GM08714 (cell line): ENCODE data around the gene KEL.

Source experiments
- H3K4me3 ChIP-seq: fragments of 200-500 bp; sonication (Bioruptor generic); 2 replicates; pipeline ENCODE4 v1.5.1; 2014; ENCODE audit warnings: mild to moderate bottlenecking, low read length, inconsistent platforms
- ZNF274 ChIP-seq: IDR thresholded peaks from 2 replicates; pipeline ENCODE4 v1.6.1; 2012; ENCODE audit warnings: mild to moderate bottlenecking, low read depth, low read length

Gene KEL

GRCh38 chr7:142927085-142927745 is 34.9 kb downstream of the KEL start:
- no peak for TF ChIP-seq ZNF274
- H3K4me3 ChIP-seq, result no peak overlapping the region

DNA sequence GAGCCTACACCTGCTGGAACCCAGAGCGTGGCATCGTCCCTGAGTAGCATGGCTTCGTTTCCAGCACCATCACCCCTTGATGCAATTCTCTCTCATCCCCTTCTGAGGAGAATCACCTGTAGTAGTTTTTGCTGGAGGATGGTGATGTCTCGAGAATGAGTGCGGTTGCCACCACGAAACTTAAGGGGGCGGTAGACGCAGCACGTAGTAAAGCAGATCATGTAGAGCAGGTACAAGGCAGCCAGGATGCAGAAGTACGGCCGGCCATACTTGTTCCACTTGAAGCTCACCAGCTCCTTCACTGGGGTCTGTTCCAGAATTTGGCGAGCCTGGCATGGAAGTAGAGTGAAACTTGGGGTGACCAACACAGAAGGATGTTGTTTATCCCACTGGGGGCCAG is 36.8 kb downstream of the KEL start:
- no peak overlapping the region for H3K4me3 ChIP-seq
- no peak for TF ChIP-seq ZNF274

DNA sequence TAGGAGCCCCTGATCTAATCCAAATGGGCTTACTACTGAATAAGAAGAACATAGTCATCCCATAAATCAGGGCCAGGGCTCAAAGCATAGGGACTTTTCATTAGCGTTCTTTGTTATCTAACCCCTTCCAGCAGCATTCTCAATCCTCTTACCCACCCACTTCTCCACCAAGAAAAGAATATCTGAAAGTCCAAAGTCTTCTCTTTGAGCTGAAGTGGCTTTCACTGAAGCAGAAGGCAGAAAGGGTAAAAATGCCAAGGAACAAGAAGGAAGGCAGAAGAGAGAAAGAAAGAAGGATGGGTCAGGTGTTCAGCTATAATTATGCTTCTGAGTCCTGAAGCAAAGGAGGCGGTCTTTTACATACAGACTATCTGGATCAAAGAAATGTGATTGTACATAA is 38.8 kb downstream of the KEL start:
- no peak for TF ChIP-seq ZNF274
- H3K4me3 ChIP-seq, result no peak overlapping the region

DNA sequence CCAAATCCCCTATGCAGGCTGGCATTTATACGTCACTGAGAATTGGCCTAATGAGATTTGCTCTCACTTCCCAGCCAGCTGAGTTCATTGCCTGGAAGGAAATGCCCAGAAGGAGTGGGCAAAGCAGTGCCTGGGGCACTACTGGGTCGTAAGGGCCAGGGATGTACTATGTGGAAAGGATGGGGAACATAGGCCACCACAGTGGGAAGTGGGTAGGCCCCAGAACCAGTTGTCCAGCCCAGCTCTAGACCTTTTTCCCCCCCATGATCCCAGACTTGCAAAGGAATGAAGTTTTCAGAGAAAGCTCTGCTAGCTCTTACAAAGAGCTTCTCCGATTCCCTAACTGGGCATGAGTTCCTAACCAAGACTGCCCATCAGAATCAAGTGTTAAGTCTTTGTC is 42.5 kb downstream of the KEL start:
- H3K4me3 ChIP-seq, result no peak overlapping the region
- TF ChIP-seq ZNF274, result no peak

DNA sequence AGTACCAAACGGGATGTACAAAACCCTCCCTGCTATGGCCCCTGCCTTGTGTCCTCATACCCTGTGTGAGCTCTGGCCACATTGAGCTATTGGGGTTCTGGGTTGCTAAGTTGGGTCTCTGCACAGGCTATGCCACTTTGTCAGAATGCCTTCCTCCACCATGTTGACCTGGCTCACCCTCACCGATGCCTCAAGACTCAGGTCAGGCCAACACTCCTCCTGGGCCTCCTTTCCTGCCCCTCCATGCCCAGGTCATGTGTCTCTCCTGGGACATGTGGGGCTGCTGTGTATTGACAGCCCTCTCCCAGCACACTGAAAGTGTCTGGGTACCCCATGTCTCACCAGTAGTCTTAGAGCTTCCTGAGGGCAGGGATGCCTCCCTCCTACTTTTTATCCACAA is 43.3 kb downstream of the KEL start:
- no peak overlapping the region for H3K4me3 ChIP-seq
- TF ChIP-seq ZNF274, result no peak

DNA sequence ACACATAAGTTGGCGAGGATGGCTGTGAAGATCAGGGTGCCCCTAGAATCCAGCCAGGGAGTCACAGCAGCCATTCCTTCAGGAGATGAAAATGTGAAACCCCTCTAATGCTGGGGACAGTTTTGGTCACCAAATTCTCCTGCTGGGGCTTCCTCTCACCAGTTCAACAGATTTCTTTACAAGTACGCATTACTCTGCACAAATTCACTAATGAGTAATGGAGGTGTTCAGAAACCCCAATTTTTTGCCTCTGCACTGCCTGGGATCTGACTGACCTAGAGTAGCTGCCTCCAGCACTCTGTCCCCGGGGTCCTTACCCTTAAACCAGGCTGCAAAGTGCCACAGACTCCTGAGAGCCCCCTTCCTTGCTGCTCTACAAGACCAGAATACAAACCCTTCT is 44.7 kb downstream of the KEL start:
- TF ChIP-seq ZNF274, result no peak
- no peak overlapping the region for H3K4me3 ChIP-seq

GRCh38 chr7:142916508-142916907 is 45.7 kb downstream of the KEL start:
- H3K4me3 ChIP-seq, result no peak overlapping the region
- TF ChIP-seq ZNF274, result no peak

DNA sequence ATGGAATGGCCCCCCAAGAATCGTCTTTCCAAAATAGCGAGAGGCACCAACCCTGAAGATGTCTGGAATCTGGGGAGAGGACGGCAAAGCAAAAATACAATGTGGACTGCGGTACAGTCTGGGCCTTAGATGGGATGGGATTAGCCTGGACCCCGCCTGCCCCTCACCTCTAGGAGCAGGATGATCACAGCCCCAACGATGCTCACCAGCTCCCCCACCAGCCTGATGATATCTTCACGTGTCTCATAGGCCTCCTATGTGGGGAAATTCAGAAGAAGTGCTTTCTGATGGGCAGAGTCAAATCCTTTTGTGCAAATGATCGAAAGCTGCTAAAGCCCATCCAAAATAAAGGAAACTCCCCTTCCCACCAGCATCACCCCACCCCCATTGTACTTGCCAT is 46.8 kb downstream of the KEL start:
- no peak for TF ChIP-seq ZNF274
- H3K4me3 ChIP-seq, result no peak overlapping the region

DNA sequence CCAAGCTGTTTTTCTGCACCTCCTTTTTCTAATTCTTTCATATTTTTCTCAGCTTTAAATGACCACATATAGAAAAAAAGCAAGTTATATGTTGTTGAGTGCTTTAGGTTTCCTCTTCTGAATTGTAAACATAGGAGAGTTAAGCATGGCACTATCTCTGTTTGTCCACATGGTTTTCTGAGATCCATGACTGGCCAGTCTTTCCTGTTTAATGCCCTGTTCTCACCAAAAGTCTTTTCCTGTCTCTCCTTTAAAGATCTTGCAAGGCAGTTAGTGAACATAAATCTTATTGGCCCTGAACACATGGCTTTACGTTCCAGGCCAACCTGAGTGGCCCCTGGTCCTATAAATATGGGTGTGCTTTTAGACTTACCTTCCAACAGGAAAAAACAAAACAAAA is 48.0 kb downstream of the KEL start:
- TF ChIP-seq ZNF274, result no peak
- H3K4me3 ChIP-seq, result no peak overlapping the region

DNA sequence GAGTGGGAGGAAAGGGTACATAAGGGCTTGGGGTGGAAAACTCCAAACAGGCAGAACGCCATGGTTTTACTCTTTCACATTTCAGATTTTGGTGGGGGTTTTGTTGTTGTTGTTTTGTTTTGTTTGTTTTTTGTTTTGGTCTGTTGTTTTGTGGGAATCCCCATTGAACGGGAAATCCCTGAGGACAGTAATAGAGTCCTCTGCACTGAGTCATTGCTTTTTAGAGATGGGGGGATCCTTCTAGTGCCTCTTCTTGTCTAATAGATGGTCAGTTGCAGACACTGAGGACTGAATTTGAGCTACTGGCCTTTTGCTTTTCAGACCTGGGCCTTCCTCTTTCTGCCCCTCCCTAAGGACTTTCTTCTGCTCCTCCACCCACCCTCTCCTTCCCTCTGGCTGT is 48.6 kb downstream of the KEL start:
- H3K4me3 ChIP-seq, result no peak overlapping the region

DNA sequence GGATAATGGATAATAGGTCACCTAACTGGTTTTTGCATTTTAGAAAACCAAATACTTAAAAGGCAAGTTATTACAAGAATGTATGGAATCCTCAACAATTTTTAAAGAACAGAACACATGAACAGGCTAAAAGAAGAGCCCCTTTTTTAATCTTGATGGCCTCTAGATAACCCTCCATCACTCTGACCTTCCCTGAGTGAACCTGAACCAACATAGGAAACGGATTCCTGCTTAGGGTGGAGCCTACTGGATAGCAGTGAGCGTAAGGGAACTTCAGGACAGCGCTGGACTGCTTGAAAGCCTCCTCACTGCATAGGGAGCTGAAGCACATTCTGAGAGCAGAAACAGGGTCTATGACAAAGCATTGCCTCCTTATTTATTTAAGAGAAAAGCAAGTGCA is 49.1 kb downstream of the KEL start:
- no peak for TF ChIP-seq ZNF274
- no peak overlapping the region for H3K4me3 ChIP-seq

More for the DNA sequence above, 48.6 kb downstream of the KEL start:
- TF ChIP-seq ZNF274, result no peak

DNA sequence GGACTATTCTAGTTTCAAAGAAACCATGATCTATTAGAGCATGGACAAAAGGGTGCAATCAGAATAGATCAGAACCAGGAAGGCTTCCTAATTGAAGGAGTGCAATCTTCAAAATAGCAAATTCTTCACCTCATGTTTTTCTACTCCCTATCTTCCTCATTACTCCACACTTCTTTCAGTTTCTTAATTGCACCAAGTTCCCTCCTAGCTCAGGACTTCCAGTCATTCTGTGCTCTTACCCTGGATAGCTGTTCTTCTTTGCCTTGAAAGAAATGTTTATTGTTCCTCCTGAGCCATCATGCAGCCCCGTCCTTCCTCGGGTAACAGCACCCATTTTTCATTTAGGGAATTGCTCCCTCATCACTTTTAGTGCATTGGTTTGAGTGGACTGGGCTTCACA is 51.7 kb downstream of the KEL start:
- no peak overlapping the region for H3K4me3 ChIP-seq
- TF ChIP-seq ZNF274, result no peak

DNA sequence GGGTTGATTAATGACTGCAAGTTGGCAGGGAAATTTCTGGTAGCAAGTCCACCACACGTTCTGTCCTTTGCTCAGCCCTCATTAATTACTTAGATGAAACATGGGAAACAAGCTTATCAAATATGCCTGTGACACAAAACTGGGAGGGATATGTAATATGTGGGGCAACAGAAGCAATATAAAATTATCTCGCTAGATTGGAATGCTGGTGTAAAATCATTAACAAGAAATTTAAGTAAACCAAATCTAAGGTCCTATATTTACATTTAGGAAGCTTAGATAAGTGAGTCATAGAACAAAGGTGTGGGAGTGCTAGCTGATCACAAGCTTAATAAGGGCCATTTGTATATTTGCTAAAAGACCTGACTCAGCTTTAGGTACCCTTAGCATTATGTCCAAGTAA is 52.1 kb downstream of the KEL start:
- no peak for TF ChIP-seq ZNF274
- no peak overlapping the region for H3K4me3 ChIP-seq

- no peak for TF ChIP-seq ZNF274
- no peak overlapping the region for H3K4me3 ChIP-seq
Observed at GRCh38 chr7:142908921-142909890, 53.0 kb downstream of the KEL start.

DNA sequence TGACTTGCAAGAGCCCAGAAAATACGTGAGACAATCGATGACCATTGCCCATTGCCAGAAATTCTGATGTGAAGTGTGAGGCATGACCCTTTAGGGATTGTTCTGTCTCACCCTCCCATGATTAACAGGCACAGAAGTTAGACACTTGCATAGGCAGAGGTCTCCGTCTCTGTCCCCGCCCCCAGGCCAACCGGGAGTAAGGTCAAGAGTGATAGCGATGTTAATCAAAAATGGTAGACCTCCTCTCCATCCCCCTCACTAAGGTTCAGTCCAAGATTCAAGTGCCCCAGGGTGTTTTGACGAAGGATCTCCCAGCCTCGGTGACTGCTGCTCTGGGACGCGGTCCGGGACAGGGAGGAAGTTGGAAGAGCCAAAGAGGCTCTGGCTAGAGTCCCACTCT is 53.9 kb downstream of the KEL start:
- H3K4me3 ChIP-seq, result no peak overlapping the region
- no peak for TF ChIP-seq ZNF274

DNA sequence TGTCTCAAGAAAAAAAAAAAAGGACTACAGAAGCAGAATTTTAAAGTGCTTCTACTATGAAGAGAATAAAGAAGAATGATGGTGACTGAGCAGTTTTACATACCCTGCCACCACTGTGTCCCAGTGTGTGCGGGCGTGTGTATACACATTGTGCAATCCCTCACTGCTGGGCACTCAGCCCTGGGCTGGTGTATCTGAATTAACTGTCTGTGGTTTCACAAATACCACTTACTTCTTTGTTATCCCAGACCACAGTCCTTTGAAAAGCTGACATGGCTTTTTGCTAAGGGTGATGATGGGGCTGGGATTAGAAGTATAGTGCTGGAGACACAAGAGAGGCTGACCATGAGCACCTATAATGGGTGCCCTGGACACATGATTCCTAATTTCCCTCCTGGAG is 55.5 kb downstream of the KEL start:
- no peak for TF ChIP-seq ZNF274

More for the DNA sequence above, 55.5 kb downstream of the KEL start:
- H3K4me3 ChIP-seq, result no peak overlapping the region
